ENCODE results near the gene GFAP.

GFAP gene

GRCh38 chr17:44915862-44916780 is 821 bp upstream of the GFAP start:
- no peak for DNase-seq (ENCODE audit: low read depth in 1 of 2, low spot score in 1 of 2)

- DNase-seq (ENCODE audit: low read depth in 1 of 2, low spot score in 1 of 2), result no peak
Measured at GRCh38 chr17:44914698-44915271, 515 bp downstream of the GFAP start.

GRCh38 chr17:44914148-44914547 is 1.2 kb downstream of the GFAP start:
- DNase-seq (ENCODE audit: low read depth in 1 of 2, low spot score in 1 of 2), result no peak

GRCh38 chr17:44913676-44914075 is 1.6 kb downstream of the GFAP start:
- no peak for DNase-seq (ENCODE audit: low read depth in 1 of 2, low spot score in 1 of 2)

GRCh38 chr17:44912763-44913544 is 2.3 kb downstream of the GFAP start:
- DNase-seq (ENCODE audit: low read depth in 1 of 2, low spot score in 1 of 2), result no peak

GRCh38 chr17:44911133-44912001 is 3.9 kb downstream of the GFAP start:
- peak in 1 of 2 donors; percentile 25 for DNase-seq (ENCODE audit: low read depth in 1 of 2, low spot score in 1 of 2)

- no peak for DNase-seq (ENCODE audit: low read depth in 1 of 2, low spot score in 1 of 2)
Measured at GRCh38 chr17:44910231-44911106, 4.8 kb downstream of the GFAP start.

- DNase-seq (ENCODE audit: low read depth in 1 of 2, low spot score in 1 of 2), result no peak
Measured at GRCh38 chr17:44909681-44910144, 5.6 kb downstream of the GFAP start.

GRCh38 chr17:44908761-44909326 is 6.5 kb downstream of the GFAP start:
- DNase-seq (ENCODE audit: low read depth in 1 of 2, low spot score in 1 of 2), result no peak

- no peak for DNase-seq (ENCODE audit: low read depth in 1 of 2, low spot score in 1 of 2)
Measured at GRCh38 chr17:44907729-44908470, 7.4 kb downstream of the GFAP start.

- no peak for DNase-seq (ENCODE audit: low read depth in 1 of 2, low spot score in 1 of 2)
Measured at GRCh38 chr17:44906763-44907728, 8.3 kb downstream of the GFAP start.

- DNase-seq (ENCODE audit: low read depth in 1 of 2, low spot score in 1 of 2), result no peak
Measured at GRCh38 chr17:44906010-44906646, 9.2 kb downstream of the GFAP start.

- DNase-seq (ENCODE audit: low read depth in 1 of 2, low spot score in 1 of 2), result no peak
Measured at GRCh38 chr17:44905006-44906000, 10.0 kb downstream of the GFAP start.

- DNase-seq (ENCODE audit: low read depth in 1 of 2, low spot score in 1 of 2), result no peak
Measured at GRCh38 chr17:44904001-44904984, 11.0 kb downstream of the GFAP start.

Data from stimulated activated CD4-positive, alpha-beta T cell treated with anti-CD3 and anti-CD28 coated beads, Interleukin-15, amount 100 ng/mL, for 1 hour (primary cell).